Left ventricle myocardium inferior (tissue), 1 donor: Measurements from ENCODE around the gene CDX4. TPM values are rescaled to one million over a fixed set of nuclear protein-coding genes. Genes with fewer than 3 reads are reported as not detected.

Source experiments
- DNase-seq: peaks from one replicate; pipeline ENCODE4 v3.0.0-alpha.2; 2020
- H3K27ac ChIP-seq: fragments of 200-600 bp; replicated peaks from 2 replicates; pipeline ENCODE4 v1.8.0; 2021
- H3K27me3 ChIP-seq: fragments of 200-600 bp; 2 replicates; pipeline ENCODE4 v1.8.0; 2021; ENCODE audit warnings: low read depth
- H3K36me3 ChIP-seq: fragments of 200-600 bp; 2 replicates; pipeline ENCODE4 v1.8.0; 2021
- H3K4me1 ChIP-seq: fragments of 200-600 bp; 2 replicates; pipeline ENCODE4 v1.8.0; 2021
- H3K4me3 ChIP-seq: fragments of 200-600 bp; 2 replicates; pipeline ENCODE4 v1.8.0; 2021; ENCODE audit warnings: mild to moderate bottlenecking, moderate library complexity
- H3K9me3 ChIP-seq: fragments of 200-600 bp; replicated peaks from 2 replicates; pipeline ENCODE4 v1.8.0; 2021
- CTCF ChIP-seq: fragments of 200-600 bp; IDR thresholded peaks from 2 replicates; pipeline ENCODE4 v1.8.0; 2021; ENCODE audit warnings: antibody characterized with exemption, mild to moderate bottlenecking, borderline replicate concordance
- intact Hi-C: fragments of 100-400 bp; cut with micrococcal nuclease; formaldehyde crosslinking; loops from one replicate; pipeline ENCODE4 v1.11.0; 2022
- long read RNA-seq: library from polyadenylated mRNA; unstranded; transcript quantifications from one replicate; pipeline ENCODE4 v2.0.0, GENCODE V29; 2021
- total RNA-seq: library from RNA; stranded (reverse); fragmentation: NEBNext Ultra II Directional; extraction: Animal tissue kit (Norgen Biotek cat#: 25700); gene quantifications from one replicate; pipeline ENCODE4 v1.2.1, GENCODE V29; 2021
- donor health status: DM: no; HTN: yes; CAD: no; lungs with severe emphysema.

The CDX4 gene, protein sequence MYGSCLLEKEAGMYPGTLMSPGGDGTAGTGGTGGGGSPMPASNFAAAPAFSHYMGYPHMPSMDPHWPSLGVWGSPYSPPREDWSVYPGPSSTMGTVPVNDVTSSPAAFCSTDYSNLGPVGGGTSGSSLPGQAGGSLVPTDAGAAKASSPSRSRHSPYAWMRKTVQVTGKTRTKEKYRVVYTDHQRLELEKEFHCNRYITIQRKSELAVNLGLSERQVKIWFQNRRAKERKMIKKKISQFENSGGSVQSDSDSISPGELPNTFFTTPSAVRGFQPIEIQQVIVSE
- not detected for total RNA-seq
- long read RNA-seq: 0 reads

DNA sequence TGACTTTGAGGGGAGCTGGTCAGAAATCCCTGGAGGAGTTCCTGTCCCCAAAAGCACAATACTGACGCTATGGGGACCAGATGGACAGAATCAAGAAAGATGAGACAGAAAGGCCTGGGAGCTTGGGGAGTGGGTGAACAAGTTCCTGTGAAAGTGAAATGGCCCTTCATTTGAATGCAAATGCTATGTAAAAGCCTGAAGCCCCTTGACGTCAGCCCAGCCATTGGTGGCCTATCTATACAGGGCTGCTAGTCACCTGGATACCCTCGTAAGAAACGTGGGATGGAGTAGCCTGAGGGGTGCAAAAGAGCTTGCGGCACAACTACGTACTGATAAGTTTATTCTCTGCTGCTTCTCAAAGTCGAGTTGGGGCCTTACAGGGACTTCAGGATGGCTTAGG lies at the start of gene CDX4:
CDX4 (plus strand) TSS at position 223 of the 400 bp plus-strand sequence. CDS start 201 bp downstream, outside the sequence.
- Histone ChIP-seq H3K4me1 (no peaks in the 10 kb centered on the region), H3K27ac (no peak within 1 kb of the TSS), H3K27me3 (peaks cover 42% of the 10 kb centered on the region), H3K9me3 (no peaks in the 10 kb centered on the region), H3K4me3 (no peak within 1 kb of the TSS), H3K36me3 (no peaks in the 10 kb centered on the region)
- DNase-seq: no peak
- intact Hi-C loops: no loop called here
- TF ChIP-seq CTCF: no peak

DNA sequence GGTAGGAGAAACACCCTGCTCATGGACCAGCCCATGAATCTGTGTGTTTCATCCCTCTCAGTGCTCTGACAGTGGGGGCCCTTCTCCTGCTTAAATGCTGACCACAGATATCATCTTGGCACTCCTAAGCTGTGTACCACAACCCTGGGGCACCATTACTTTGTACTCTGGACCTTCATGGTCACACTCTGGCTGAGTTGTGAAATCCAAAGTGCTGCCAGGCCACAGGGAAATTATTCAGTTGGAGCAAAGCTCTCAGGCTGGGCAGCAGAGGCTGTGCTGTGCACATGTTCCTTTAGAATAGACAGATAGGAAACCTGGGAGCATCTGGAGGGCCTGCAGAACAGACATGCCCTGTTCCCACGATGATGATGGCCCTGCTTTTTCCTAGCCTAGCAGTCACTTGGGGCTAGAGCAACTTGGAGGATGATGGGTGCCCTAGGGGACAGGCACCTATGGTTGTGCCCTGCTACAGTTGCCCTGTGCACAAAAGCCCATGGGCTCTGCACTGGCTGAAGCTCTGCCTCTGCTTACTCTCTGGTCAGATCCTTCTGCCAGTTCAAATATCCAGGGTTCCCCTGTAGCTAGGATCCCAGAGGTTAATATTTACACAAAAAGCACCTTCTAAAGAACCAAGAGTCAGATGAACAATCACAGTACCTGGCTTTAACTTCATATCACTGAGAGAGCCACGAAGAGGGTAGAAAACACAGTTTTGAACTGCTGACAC lies 48.5 kb upstream of the CDX4 start:
- Histone ChIP-seq H3K36me3 (no peaks in the 10 kb centered on the region), H3K27ac (no peak overlapping the region), H3K27me3 (peaks cover 4% of the 10 kb centered on the region), H3K4me1 (no peaks in the 10 kb centered on the region), H3K4me3 (no peak overlapping the region), H3K9me3 (no peaks in the 10 kb centered on the region)
- intact Hi-C loops: no loop called here
- no peak for DNase-seq
- no peak for TF ChIP-seq CTCF

DNA sequence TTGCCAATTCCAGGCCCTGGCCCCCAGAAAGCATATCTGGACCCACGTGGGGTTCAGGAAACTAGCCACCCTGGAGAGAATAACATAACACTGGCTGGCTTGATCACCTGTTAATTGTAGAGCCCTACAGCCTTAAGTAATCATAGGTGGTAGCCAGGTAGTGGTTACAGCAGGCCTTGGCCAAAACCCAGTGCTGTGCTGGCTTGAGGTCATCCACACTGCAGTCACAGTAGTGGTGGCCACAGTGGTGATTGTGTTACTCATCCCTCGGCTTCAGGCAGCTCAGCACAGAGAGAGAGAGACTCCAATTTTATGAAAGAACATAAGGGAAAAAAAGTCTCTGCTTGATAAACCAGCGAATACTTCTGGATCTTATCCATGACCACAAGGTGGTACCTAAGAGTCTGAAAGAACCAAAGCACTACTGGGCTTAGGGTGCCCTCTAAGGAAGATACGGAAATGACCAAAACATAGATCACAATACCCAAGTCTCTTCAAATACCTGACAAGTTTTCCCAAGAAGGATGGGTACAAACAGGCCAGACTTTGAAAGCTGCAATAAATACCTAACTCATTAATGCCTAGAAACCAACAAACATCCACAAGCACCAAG lies 46.6 kb upstream of the CDX4 start:
- intact Hi-C loops: no loop called here
- TF ChIP-seq CTCF: no peak
- Histone ChIP-seq H3K4me3 (no peak overlapping the region), H3K27me3 (peaks cover 4% of the 10 kb centered on the region), H3K4me1 (no peaks in the 10 kb centered on the region), H3K36me3 (no peaks in the 10 kb centered on the region), H3K9me3 (no peaks in the 10 kb centered on the region), H3K27ac (no peak overlapping the region)
- DNase-seq: no peak

DNA sequence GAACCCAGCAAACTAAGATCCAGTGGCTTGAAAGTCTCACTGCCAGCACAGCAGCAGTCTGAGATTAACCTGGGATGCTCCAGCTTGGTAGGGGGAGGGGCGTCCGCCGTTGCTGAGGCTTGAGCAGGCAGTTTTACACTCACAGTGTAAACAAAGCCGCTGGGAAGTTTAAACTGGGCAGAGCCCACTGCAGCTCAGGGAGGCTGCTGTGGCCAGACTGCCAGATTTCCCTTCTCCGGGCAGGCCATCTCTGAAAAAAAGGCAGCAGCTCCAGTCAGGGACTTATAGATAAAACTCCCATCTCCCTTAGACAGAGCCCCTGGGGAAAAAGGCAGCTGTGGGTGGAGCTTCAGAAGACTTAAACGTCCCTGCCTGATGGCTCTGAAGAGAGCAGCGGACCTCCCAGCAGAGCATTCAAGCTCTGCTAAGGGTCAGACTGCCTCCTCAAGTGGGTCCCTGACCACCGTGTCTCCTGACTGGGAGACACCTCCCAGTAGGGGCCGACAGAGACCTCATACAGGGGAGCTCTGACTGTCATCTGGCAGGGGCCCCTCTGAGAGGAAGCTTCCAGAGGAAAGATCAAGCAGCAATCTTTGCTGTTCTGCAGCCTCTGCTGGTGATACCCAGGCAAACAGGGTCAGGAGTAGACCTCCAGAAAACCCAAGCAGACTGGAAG lies 45.1 kb upstream of the CDX4 start:
- Histone ChIP-seq H3K9me3 (peaks cover 6% of the 10 kb centered on the region), H3K4me3 (no peak overlapping the region), H3K4me1 (no peaks in the 10 kb centered on the region), H3K27me3 (peaks cover 4% of the 10 kb centered on the region), H3K36me3 (no peaks in the 10 kb centered on the region), H3K27ac (no peak overlapping the region)
- intact Hi-C loops: no loop called here
- no peak for DNase-seq
- TF ChIP-seq CTCF: no peak

DNA sequence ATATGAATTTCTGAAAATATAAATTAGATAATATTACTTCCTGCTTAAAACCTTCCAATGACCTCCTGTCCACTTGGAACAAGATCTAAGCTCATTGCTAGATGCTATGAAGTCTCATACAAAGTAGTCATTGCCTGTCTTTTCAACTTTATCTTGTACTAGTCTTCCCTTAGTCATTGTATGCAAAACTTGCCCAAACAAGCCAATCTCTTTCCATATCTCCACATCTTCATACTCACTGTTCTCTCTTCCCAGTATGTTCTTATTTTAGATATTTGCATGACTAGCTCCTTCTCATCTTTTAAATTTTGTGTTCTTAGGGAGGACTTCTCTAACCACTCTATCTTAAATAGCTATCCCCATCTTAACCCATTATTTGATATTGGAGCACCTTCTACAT lies 33.9 kb upstream of the CDX4 start:
- Histone ChIP-seq H3K27me3 (no peaks in the 10 kb centered on the region), H3K27ac (no peak overlapping the region), H3K4me3 (no peak overlapping the region), H3K9me3 (peaks cover 17% of the 10 kb centered on the region), H3K4me1 (no peaks in the 10 kb centered on the region), H3K36me3 (no peaks in the 10 kb centered on the region)
- intact Hi-C loops: no loop called here
- TF ChIP-seq CTCF: no peak
- DNase-seq: no peak
